Vagina (tissue), 2 donors: ENCODE data around the gene NTF3.

Experiments used
- CTCF ChIP-seq, 3 experiments: fragments of 450-650 bp in 2 of 3; fragments of 200-600 bp in 1 of 3; sonication (generic) in 1 of 3; IDR thresholded peaks; one replicate each; pipeline ENCODE4 v1.5.1; 2017 to 2019; ENCODE audit warnings: antibody characterized with exemption in 3 of 3, mild to moderate bottlenecking in 2 of 3, moderate library complexity in 2 of 3
- POLR2A ChIP-seq, 2 donors: fragments of 450-650 bp; IDR thresholded peaks; one replicate each; pipeline ENCODE4 v1.6.1; 2017; ENCODE audit warnings: antibody characterized with exemption in 2 of 2, mild to moderate bottlenecking in 2 of 2, moderate library complexity in 2 of 2

GRCh38 chr12:5473076-5473782 lies 41.3 kb downstream of the NTF3 start:
- TF ChIP-seq CTCF (IDR thresholded peaks at IDR 0.05) (no peak), POLR2A (IDR thresholded peaks at IDR 0.05) (no peak)
